Right ventricle myocardium inferior (tissue), 1 donor: ENCODE results near the gene KRT39. TPM values are rescaled to one million over a fixed set of nuclear protein-coding genes. Genes with fewer than 3 reads are reported as not detected.
"Not testable (repeated sequence)": the region's sequence is repeated elsewhere in the genome, so short reads cannot be mapped to it uniquely, and the experiment has no call there.

Source experiments
- ATAC-seq: fragments of 200-7000 bp; cut with Tn5 transposase; one replicate; pipeline ENCODE4 v1.9.1; 2020; ENCODE audit warnings: mild to moderate bottlenecking, moderate library complexity
- DNase-seq: peaks from one replicate; pipeline ENCODE4 v3.0.0; 2021; ENCODE audit errors: missing footprints
- intact Hi-C: fragments of 100-400 bp; cut with DNase I; formaldehyde crosslinking; loops from one replicate; pipeline ENCODE4 v1.11.0; 2022
- total RNA-seq: library from RNA; stranded (reverse); fragmentation: NEBNext Ultra II Directional; extraction: Animal tissue kit (Norgen Biotek cat#: 25700); gene quantifications from one replicate; pipeline ENCODE4 v1.2.1, GENCODE V29; 2021
- donor health status: DM: no; HTN: yes; CAD: no; lungs with severe emphysema.

KRT39 gene
- total RNA-seq, 1 donor from 2014 or later: not detected

GRCh38 chr17:40950176-40950575 is 16.6 kb downstream of the KRT39 start:
- DNase-seq: no peak
- intact Hi-C loops: no loop called here
- no peak for ATAC-seq

- no peak for ATAC-seq
- DNase-seq: no peak
- intact Hi-C loops: no loop called here
Observed at GRCh38 chr17:40949418-40949817, 17.3 kb downstream of the KRT39 start.

- no peak for ATAC-seq
- intact Hi-C loops: no loop called here
- no peak for DNase-seq
Observed at GRCh38 chr17:40947929-40948328, 18.8 kb downstream of the KRT39 start.

- intact Hi-C loops: no loop called here
- no peak for DNase-seq
- no peak for ATAC-seq
Observed at GRCh38 chr17:40945414-40945813, 21.3 kb downstream of the KRT39 start.

- ATAC-seq (no peak), DNase-seq (no peak)
- intact Hi-C loops: no loop called here
Observed at GRCh38 chr17:40944531-40944930, 22.2 kb downstream of the KRT39 start.

GRCh38 chr17:40942553-40942952 is 24.2 kb downstream of the KRT39 start:
- no peak for DNase-seq
- intact Hi-C loops: no loop called here
- ATAC-seq: no peak

GRCh38 chr17:40940266-40940665 is 26.5 kb downstream of the KRT39 start:
- ATAC-seq (no peak), DNase-seq (no peak)

GRCh38 chr17:40938981-40939380 is 27.8 kb downstream of the KRT39 start:
- ATAC-seq (no peak), DNase-seq (no peak)
- intact Hi-C loops: no loop called here

More at GRCh38 chr17:40940266-40940665, 26.5 kb downstream of the KRT39 start:
- intact Hi-C loops: no loop called here

GRCh38 chr17:40937384-40937819 is 29.3 kb downstream of the KRT39 start, which contains the start of gene KRT23:
Gene KRT23 (minus strand): TSS chr17:40937646. CDS start chr17:40936603, 1,043 bp downstream.
- ATAC-seq: no peak
- intact Hi-C loops: no loop called here
- DNase-seq: no peak

GRCh38 chr17:40936976-40937375 is 29.8 kb downstream of the KRT39 start:
- no peak for ATAC-seq
- no peak for DNase-seq
- intact Hi-C loops: no loop called here

GRCh38 chr17:40936437-40936971 is 30.2 kb downstream of the KRT39 start:
- intact Hi-C loops: no loop called here
- DNase-seq (peak; percentile 66), ATAC-seq (no peak)

- DNase-seq (no peak), ATAC-seq (no peak)
- intact Hi-C loops: no loop called here
Observed at GRCh38 chr17:40935624-40936023, 31.1 kb downstream of the KRT39 start.

- intact Hi-C loops: no loop called here
- DNase-seq (no peak), ATAC-seq (no peak)
Observed at GRCh38 chr17:40932608-40933007, 34.1 kb downstream of the KRT39 start.

- intact Hi-C loops: no loop called here
- ATAC-seq (no peak), DNase-seq (no peak)
Observed at GRCh38 chr17:40931311-40931710, 35.4 kb downstream of the KRT39 start.

- ATAC-seq (no peak), DNase-seq (no peak)
- intact Hi-C loops: no loop called here
Observed at GRCh38 chr17:40926341-40926740, 40.4 kb downstream of the KRT39 start.

- peak; percentile 39 for ATAC-seq
- no peak for DNase-seq
- intact Hi-C loops: no loop called here
Observed at GRCh38 chr17:40922239-40922638, 44.5 kb downstream of the KRT39 start.

- intact Hi-C loops: no loop called here
- ATAC-seq (no peak), DNase-seq (no peak)
Observed at GRCh38 chr17:40921026-40921425, 45.7 kb downstream of the KRT39 start.

- not testable (repeated sequence) for ATAC-seq, DNase-seq
- intact Hi-C loops: loop anchor here (10.0 kb wide), 1 partner anchor 408 kb away; no protein-coding TSS in a partner anchor
Observed at GRCh38 chr17:40917116-40917515, 49.6 kb downstream of the KRT39 start.

GRCh38 chr17:40916366-40916765 is 50.4 kb downstream of the KRT39 start:
- intact Hi-C loops: loop anchor here (10.0 kb wide), 1 partner anchor 408 kb away; no protein-coding TSS in a partner anchor
- no peak for ATAC-seq
- no peak for DNase-seq

GRCh38 chr17:40915721-40916256 is 51.0 kb downstream of the KRT39 start:
- intact Hi-C loops: loop anchor here (10.0 kb wide), 1 partner anchor 409 kb away; no protein-coding TSS in a partner anchor
- no peak for ATAC-seq
- DNase-seq: no peak
